Lower lobe of right lung (tissue), 2 donors: ENCODE measurements around the gene COLEC11. TPM values are rescaled to one million over a fixed set of nuclear protein-coding genes. Genes with fewer than 3 reads are reported as not detected.
"Not testable (repeated sequence)": the region's sequence is repeated elsewhere in the genome, so short reads cannot be mapped to it uniquely, and the experiment has no call there.

Experiments
- ATAC-seq, 2 donors: fragments of 200-7000 bp; cut with Tn5 transposase; one replicate each; pipeline ENCODE4 v1.9.1; 2020 to 2022; ENCODE audit warnings: mild to moderate bottlenecking in 2 of 2, moderate library complexity in 2 of 2
- DNase-seq: peaks from one replicate; pipeline ENCODE4 v3.0.0-alpha.2; 2020
- H3K27ac ChIP-seq: fragments of 200-600 bp; one replicate; pipeline ENCODE4 v1.8.0; 2022
- H3K27me3 ChIP-seq: fragments of 200-600 bp; one replicate; pipeline ENCODE4 v1.8.0; 2022; ENCODE audit warnings: low read depth
- H3K36me3 ChIP-seq: fragments of 200-600 bp; one replicate; pipeline ENCODE4 v1.8.0; 2022; ENCODE audit warnings: mild to moderate bottlenecking
- H3K4me1 ChIP-seq: fragments of 200-600 bp; one replicate; pipeline ENCODE4 v1.8.0; 2022
- H3K4me3 ChIP-seq: fragments of 200-600 bp; one replicate; pipeline ENCODE4 v1.8.0; 2022; ENCODE audit warnings: mild to moderate bottlenecking
- H3K9me3 ChIP-seq: fragments of 200-600 bp; one replicate; pipeline ENCODE4 v1.8.0; 2022
- intact Hi-C: fragments of 100-400 bp; cut with DNase I; formaldehyde crosslinking; loops from one replicate; pipeline ENCODE4 v1.11.0; 2022
- total RNA-seq: library from RNA; stranded (reverse); fragmentation: NEBNext Ultra II Directional; extraction: Animal tissue kit (Norgen Biotek cat#: 25700); gene quantifications from one replicate; pipeline ENCODE4 v1.2.1, GENCODE V29; 2021
- TF ChIP-seq, protein P1 (sequence below): fragments of 200-600 bp; IDR thresholded peaks from one replicate; pipeline ENCODE4 v1.8.0; 2022; ENCODE audit warnings: antibody characterized with exemption, mild to moderate bottlenecking
- donor health status: DM: no; HTN: yes; CAD: no; lungs with severe emphysema.

Gene COLEC11
- total RNA-seq, 1 donor from 2014 or later: 0.30 TPM

DNA sequence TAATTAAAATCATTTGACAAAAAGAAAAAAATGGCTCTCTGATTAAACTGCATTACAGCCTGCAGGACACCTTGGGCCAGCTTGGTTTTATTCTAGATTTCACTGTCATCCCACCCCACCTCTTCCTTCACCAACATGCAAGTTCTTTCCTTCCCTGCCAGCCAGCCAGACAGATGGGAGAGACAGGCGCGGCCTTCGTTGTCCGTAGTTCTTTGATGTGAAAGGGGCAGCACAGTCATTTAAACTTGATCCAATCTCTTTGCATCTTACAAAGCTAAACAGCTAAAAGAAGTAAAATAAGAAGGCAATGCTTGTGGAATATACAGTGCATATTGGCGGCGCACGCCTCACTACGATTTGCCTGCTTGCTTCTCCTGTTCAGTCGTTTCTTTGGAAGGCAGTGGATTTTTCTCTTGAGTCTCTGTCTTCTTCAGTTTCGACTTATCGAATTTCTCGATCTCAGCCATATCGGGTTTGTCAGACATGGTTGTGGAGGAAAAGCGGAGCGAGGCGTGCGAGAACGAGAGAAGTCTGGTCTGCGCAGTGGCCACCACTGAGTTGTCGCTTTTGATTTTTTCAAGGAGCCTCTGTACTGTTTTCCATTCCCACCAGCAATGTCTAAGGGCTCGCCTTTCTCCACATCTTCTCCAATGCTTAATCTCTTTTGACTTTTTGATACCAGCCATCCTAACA is 22.4 kb downstream of the COLEC11 start:
- TF ChIP-seq, protein P1, sequence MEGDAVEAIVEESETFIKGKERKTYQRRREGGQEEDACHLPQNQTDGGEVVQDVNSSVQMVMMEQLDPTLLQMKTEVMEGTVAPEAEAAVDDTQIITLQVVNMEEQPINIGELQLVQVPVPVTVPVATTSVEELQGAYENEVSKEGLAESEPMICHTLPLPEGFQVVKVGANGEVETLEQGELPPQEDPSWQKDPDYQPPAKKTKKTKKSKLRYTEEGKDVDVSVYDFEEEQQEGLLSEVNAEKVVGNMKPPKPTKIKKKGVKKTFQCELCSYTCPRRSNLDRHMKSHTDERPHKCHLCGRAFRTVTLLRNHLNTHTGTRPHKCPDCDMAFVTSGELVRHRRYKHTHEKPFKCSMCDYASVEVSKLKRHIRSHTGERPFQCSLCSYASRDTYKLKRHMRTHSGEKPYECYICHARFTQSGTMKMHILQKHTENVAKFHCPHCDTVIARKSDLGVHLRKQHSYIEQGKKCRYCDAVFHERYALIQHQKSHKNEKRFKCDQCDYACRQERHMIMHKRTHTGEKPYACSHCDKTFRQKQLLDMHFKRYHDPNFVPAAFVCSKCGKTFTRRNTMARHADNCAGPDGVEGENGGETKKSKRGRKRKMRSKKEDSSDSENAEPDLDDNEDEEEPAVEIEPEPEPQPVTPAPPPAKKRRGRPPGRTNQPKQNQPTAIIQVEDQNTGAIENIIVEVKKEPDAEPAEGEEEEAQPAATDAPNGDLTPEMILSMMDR: no peak
- H3K4me3 ChIP-seq: no peak overlapping the region
- ATAC-seq (no peak), DNase-seq (no peak)
- intact Hi-C loops: no loop called here
- H3K36me3 ChIP-seq: no peaks in the 10 kb centered on the region
- H3K9me3 ChIP-seq: no peaks in the 10 kb centered on the region
- no peaks in the 10 kb centered on the region for H3K4me1 ChIP-seq
- no peak overlapping the region for H3K27ac ChIP-seq
- H3K27me3 ChIP-seq: no peaks in the 10 kb centered on the region

DNA sequence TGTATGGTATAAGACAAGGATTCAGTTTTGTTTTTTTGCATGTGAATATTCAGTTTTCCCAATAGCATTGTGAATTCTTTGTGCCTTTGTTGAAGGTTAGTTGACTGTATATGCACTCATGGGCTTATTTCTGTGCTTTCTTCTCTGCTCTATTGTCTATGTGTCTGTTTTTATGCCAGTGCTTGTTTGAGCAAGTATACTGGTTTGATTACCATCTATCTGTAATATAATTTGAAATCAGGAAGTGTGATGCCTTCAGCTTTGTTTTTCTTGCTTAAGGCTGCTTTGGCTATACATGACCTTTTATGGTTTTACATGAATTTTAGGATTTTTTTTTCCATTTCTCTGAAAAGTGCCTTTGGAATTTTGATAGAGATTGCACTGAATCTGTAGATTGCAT is 23.5 kb downstream of the COLEC11 start:
- Histone ChIP-seq H3K27ac (no peak overlapping the region), H3K4me3 (no peak overlapping the region), H3K9me3 (no peaks in the 10 kb centered on the region), H3K4me1 (no peaks in the 10 kb centered on the region), H3K36me3 (no peaks in the 10 kb centered on the region), H3K27me3 (no peaks in the 10 kb centered on the region)
- TF ChIP-seq, protein P1: no peak
- intact Hi-C loops: no loop called here
- ATAC-seq (no peak), DNase-seq (no peak)

DNA sequence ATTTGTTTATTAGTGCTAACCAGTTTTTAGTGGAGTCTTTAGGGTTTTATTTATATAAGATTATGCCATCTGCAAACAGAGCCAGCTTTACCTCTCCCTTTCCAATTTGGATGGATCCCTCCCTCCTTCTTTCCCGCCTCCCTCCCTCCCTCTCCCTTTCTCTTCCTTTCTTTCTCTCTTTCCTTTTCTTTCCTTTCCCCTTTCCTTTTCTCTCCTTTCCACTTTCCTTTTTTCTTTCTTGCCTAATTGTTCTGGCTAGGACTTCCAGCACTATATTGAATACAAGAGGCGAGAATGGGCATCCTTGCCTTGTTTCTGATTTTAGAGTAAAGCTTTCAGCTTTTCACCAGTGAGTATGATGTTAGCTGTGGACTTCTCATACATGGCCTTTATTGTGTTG is 24.1 kb downstream of the COLEC11 start:
- H3K4me3 ChIP-seq: no peak overlapping the region
- DNase-seq (no peak), ATAC-seq (no peak)
- TF ChIP-seq, protein P1: no peak
- H3K27ac ChIP-seq: no peak overlapping the region
- H3K4me1 ChIP-seq: no peaks in the 10 kb centered on the region
- no peaks in the 10 kb centered on the region for H3K36me3 ChIP-seq
- no peaks in the 10 kb centered on the region for H3K27me3 ChIP-seq
- H3K9me3 ChIP-seq: no peaks in the 10 kb centered on the region
- intact Hi-C loops: no loop called here

DNA sequence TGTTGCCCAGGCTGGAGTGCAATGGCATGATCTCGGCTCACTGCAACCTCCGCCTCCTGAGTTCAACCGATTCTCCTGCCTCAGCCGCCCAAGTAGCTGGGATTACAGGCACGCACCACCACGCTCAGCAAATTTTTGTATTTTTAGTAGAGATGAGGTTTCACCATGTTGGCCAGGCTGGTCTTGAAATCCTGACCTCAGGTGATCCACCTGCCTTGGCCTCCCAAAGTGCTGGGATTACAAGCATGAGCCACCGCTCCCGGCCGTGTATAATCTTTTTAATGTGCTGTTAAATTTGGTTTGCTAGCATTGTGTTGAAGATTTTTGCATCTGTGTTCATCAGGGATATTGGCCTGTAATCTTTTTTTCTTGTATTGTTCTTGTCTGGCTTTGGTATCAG is 24.7 kb downstream of the COLEC11 start:
- H3K27me3 ChIP-seq, H3K4me3 ChIP-seq, H3K27ac ChIP-seq, H3K9me3 ChIP-seq, H3K36me3 ChIP-seq, DNase-seq, intact Hi-C loops, H3K4me1 ChIP-seq, ATAC-seq: not testable (repeated sequence)

DNA sequence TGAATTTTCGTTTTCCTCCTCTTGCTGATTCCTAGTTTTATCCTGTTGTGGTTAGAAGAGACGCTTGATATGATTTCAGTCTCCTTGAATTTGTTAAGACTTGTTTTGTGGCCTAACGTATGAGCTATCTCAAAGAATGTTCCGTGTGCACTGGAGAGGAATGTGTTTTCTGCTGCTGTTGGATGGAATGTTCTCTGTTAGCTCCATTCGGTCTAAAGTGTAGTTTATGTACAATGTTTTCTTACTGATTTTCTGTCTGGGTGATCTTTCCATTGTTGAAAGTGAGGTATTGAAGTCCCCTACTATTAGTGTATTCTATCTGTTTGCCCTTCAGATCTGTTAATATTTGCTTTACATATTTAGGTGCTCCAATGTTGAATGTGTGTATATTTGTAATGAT is 25.9 kb downstream of the COLEC11 start:
- TF ChIP-seq, protein P1: no peak
- H3K36me3 ChIP-seq: no peaks in the 10 kb centered on the region
- DNase-seq: no peak
- no peak overlapping the region for H3K27ac ChIP-seq
- no peaks in the 10 kb centered on the region for H3K9me3 ChIP-seq
- peaks cover under 1% of the 10 kb centered on the region for H3K4me1 ChIP-seq
- intact Hi-C loops: no loop called here
- no peaks in the 10 kb centered on the region for H3K27me3 ChIP-seq
- no peak for ATAC-seq
- no peak overlapping the region for H3K4me3 ChIP-seq

DNA sequence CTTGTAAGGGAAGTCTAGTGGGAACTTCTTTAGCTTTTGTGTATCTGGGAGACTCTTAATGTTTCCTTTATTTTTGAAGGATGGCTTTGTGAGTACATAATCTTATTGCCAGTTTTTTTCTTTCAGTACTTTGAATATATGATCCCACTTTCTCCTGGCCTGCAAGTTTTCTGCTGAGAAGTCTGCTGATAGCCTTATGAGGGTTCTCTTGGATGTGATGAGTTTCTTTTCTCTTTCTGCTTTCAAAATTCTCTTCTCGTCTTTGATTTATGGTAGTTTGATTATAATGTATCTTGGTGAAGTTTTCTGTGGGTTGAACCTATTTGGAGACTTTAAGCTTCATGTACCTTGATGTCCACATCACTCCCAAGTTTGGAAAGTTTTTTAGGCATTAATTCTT is 28.1 kb downstream of the COLEC11 start:
- Histone ChIP-seq H3K36me3 (no peaks in the 10 kb centered on the region), H3K4me1 (peaks cover 7% of the 10 kb centered on the region), H3K27ac (no peak overlapping the region), H3K4me3 (no peak overlapping the region), H3K9me3 (no peaks in the 10 kb centered on the region), H3K27me3 (no peaks in the 10 kb centered on the region)
- ATAC-seq: no peak
- intact Hi-C loops: no loop called here
- TF ChIP-seq, protein P1: no peak
- no peak for DNase-seq
